Activated naive CD8-positive, alpha-beta T cell treated with anti-CD3 and anti-CD28 coated beads, Interleukin-2, amount 10 ng/mL, durations not matched to agents 7 days and 5 days (primary cell): ENCODE data around the gene CDH4. TPM values are rescaled to one million over a fixed set of nuclear protein-coding genes. Genes with fewer than 3 reads are reported as not detected.
"Not testable (repeated sequence)": the region's sequence is repeated elsewhere in the genome, so short reads cannot be mapped to it uniquely, and the experiment has no call there.

Experiments used
- ATAC-seq: fragments of 150-1000 bp; cut with Tn5 transposase; one replicate; pipeline ENCODE4 v1.10.0; 2021; ENCODE audit warnings: low read depth, moderate library complexity
- POLR2A ChIA-PET: fragments of 350-600 bp; sonication (Branson Sonifier 250); formaldehyde crosslinking; loops from one replicate; lab custom pipeline; 2021; ENCODE audit warnings: antibody characterized with exemption; lab: Charles Lee
- DNase-seq: peaks from one replicate; pipeline ENCODE4 v3.0.0; 2021
- H3K27ac Mint-ChIP-seq: one replicate; pipeline ENCODE4 v1.8.0; 2022; ENCODE audit warnings: mild to moderate bottlenecking, mixed read lengths
- H3K27me3 Mint-ChIP-seq: one replicate; pipeline ENCODE4 v1.8.0; 2022; ENCODE audit warnings: mild to moderate bottlenecking, moderate library complexity, mixed read lengths
- H3K36me3 Mint-ChIP-seq: one replicate; pipeline ENCODE4 v1.8.0; 2021; ENCODE audit warnings: mild to moderate bottlenecking, mixed read lengths
- H3K4me1 Mint-ChIP-seq: one replicate; pipeline ENCODE4 v1.8.0; 2021; ENCODE audit warnings: mixed read lengths
- H3K4me3 Mint-ChIP-seq: one replicate; pipeline ENCODE4 v1.8.0; 2022; ENCODE audit warnings: mild to moderate bottlenecking, moderate library complexity, mixed read lengths
- H3K9me3 Mint-ChIP-seq: one replicate; pipeline ENCODE4 v1.8.0; 2021; ENCODE audit warnings: mixed read lengths
- total RNA-seq, 2 experiments: library from RNA; stranded (reverse); gene quantifications; one replicate each; pipeline ENCODE4 v1.2.3, GENCODE V29; 2021

The CDH4 gene
- total RNA-seq, 2 experiments from 2014 or later: 0.14 to 0.20 TPM

GRCh38 chr20:61937963-61938838, 686.1 kb downstream of the CDH4 start:
- DNase-seq (no peak), ATAC-seq (no peak)
- no peak overlapping the region for H3K4me3 Mint-ChIP-seq
- no peak overlapping the region for H3K27ac Mint-ChIP-seq
- POLR2A ChIA-PET: no interaction called here
- no peaks in the 10 kb centered on the region for H3K27me3 Mint-ChIP-seq
- no peaks in the 10 kb centered on the region for H3K36me3 Mint-ChIP-seq
- peaks cover 2% of the 10 kb centered on the region for H3K4me1 Mint-ChIP-seq
- no peaks in the 10 kb centered on the region for H3K9me3 Mint-ChIP-seq

- Mint-ChIP-seq H3K27ac (no peak overlapping the region), H3K4me1 (peaks cover 2% of the 10 kb centered on the region)
- no peak for ATAC-seq
Measured at GRCh38 chr20:61938839-61939690, 687.0 kb downstream of the CDH4 start.

GRCh38 chr20:61939691-61940360, 687.8 kb downstream of the CDH4 start:
- DNase-seq (no peak), ATAC-seq (no peak)
- no peaks in the 10 kb centered on the region for H3K9me3 Mint-ChIP-seq
- POLR2A ChIA-PET: no interaction called here
- peaks cover under 1% of the 10 kb centered on the region for H3K4me1 Mint-ChIP-seq
- no peaks in the 10 kb centered on the region for H3K27me3 Mint-ChIP-seq
- H3K27ac Mint-ChIP-seq: no peak overlapping the region
- H3K36me3 Mint-ChIP-seq: no peaks in the 10 kb centered on the region
- no peak overlapping the region for H3K4me3 Mint-ChIP-seq

More at GRCh38 chr20:61938839-61939690, 687.0 kb downstream of the CDH4 start:
- Mint-ChIP-seq H3K4me3 (no peak overlapping the region), H3K27me3 (no peaks in the 10 kb centered on the region), H3K9me3 (no peaks in the 10 kb centered on the region), H3K36me3 (no peaks in the 10 kb centered on the region)
- no peak for DNase-seq
- POLR2A ChIA-PET: no interaction called here

GRCh38 chr20:61940491-61940890, 688.4 kb downstream of the CDH4 start:
- ATAC-seq: no peak
- Mint-ChIP-seq H3K36me3 (no peaks in the 10 kb centered on the region), H3K9me3 (no peaks in the 10 kb centered on the region), H3K4me1 (no peaks in the 10 kb centered on the region), H3K27ac (no peak overlapping the region), H3K4me3 (no peak overlapping the region), H3K27me3 (no peaks in the 10 kb centered on the region)
- DNase-seq: no peak
- POLR2A ChIA-PET: no interaction called here

- no peak overlapping the region for H3K4me3 Mint-ChIP-seq
- no peaks in the 10 kb centered on the region for H3K4me1 Mint-ChIP-seq
- no peak for DNase-seq
- no peak for ATAC-seq
- H3K27ac Mint-ChIP-seq: no peak overlapping the region
- POLR2A ChIA-PET: no interaction called here
- H3K9me3 Mint-ChIP-seq: no peaks in the 10 kb centered on the region
- no peaks in the 10 kb centered on the region for H3K27me3 Mint-ChIP-seq
- H3K36me3 Mint-ChIP-seq: no peaks in the 10 kb centered on the region
Measured at GRCh38 chr20:61940976-61941720, 689.1 kb downstream of the CDH4 start.

GRCh38 chr20:61941721-61942405, 689.8 kb downstream of the CDH4 start:
- H3K36me3 Mint-ChIP-seq: no peaks in the 10 kb centered on the region
- no peak for DNase-seq
- H3K4me3 Mint-ChIP-seq: no peak overlapping the region
- H3K4me1 Mint-ChIP-seq: no peaks in the 10 kb centered on the region
- H3K27ac Mint-ChIP-seq: no peak overlapping the region
- ATAC-seq: no peak
- H3K27me3 Mint-ChIP-seq: no peaks in the 10 kb centered on the region
- H3K9me3 Mint-ChIP-seq: no peaks in the 10 kb centered on the region
- POLR2A ChIA-PET: no interaction called here

GRCh38 chr20:61942526-61942925, 690.5 kb downstream of the CDH4 start:
- no peak overlapping the region for H3K4me3 Mint-ChIP-seq
- POLR2A ChIA-PET: no interaction called here

GRCh38 chr20:61944967-61945366, 692.9 kb downstream of the CDH4 start:
- H3K27ac Mint-ChIP-seq, H3K4me3 Mint-ChIP-seq, H3K27me3 Mint-ChIP-seq, H3K9me3 Mint-ChIP-seq, DNase-seq, ATAC-seq, H3K36me3 Mint-ChIP-seq, H3K4me1 Mint-ChIP-seq, POLR2A ChIA-PET: not testable (repeated sequence)

More at GRCh38 chr20:61942526-61942925, 690.5 kb downstream of the CDH4 start:
- no peaks in the 10 kb centered on the region for H3K9me3 Mint-ChIP-seq
- H3K4me1 Mint-ChIP-seq: no peaks in the 10 kb centered on the region
- DNase-seq (no peak), ATAC-seq (no peak)
- H3K36me3 Mint-ChIP-seq: no peaks in the 10 kb centered on the region
- no peak overlapping the region for H3K27ac Mint-ChIP-seq
- H3K27me3 Mint-ChIP-seq: no peaks in the 10 kb centered on the region

- DNase-seq, H3K4me3 Mint-ChIP-seq, H3K4me1 Mint-ChIP-seq, H3K9me3 Mint-ChIP-seq, POLR2A ChIA-PET, ATAC-seq, H3K27ac Mint-ChIP-seq, H3K36me3 Mint-ChIP-seq, H3K27me3 Mint-ChIP-seq: not testable (repeated sequence)
Measured at GRCh38 chr20:61945495-61945894, 693.4 kb downstream of the CDH4 start.

GRCh38 chr20:61948056-61948455, 696.0 kb downstream of the CDH4 start:
- H3K27ac Mint-ChIP-seq, H3K4me3 Mint-ChIP-seq, ATAC-seq, H3K4me1 Mint-ChIP-seq, H3K27me3 Mint-ChIP-seq, POLR2A ChIA-PET, H3K9me3 Mint-ChIP-seq, DNase-seq, H3K36me3 Mint-ChIP-seq: not testable (repeated sequence)

- ATAC-seq (no peak), DNase-seq (no peak)
- Mint-ChIP-seq H3K4me3 (no peak overlapping the region), H3K36me3 (no peaks in the 10 kb centered on the region), H3K27me3 (peaks cover 2% of the 10 kb centered on the region), H3K9me3 (peaks cover 2% of the 10 kb centered on the region), H3K4me1 (no peaks in the 10 kb centered on the region), H3K27ac (no peak overlapping the region)
- POLR2A ChIA-PET: no interaction called here
Measured at GRCh38 chr20:61948586-61949362, 696.7 kb downstream of the CDH4 start.

GRCh38 chr20:61949363-61949713, 697.3 kb downstream of the CDH4 start:
- no peak overlapping the region for H3K4me3 Mint-ChIP-seq
- ATAC-seq: no peak
- peaks cover 4% of the 10 kb centered on the region for H3K27me3 Mint-ChIP-seq
- H3K36me3 Mint-ChIP-seq: no peaks in the 10 kb centered on the region
- POLR2A ChIA-PET: no interaction called here
- H3K4me1 Mint-ChIP-seq: no peaks in the 10 kb centered on the region
- DNase-seq: no peak
- H3K27ac Mint-ChIP-seq: no peak overlapping the region
- H3K9me3 Mint-ChIP-seq: peaks cover 2% of the 10 kb centered on the region
